Naive thymus-derived CD4-positive, alpha-beta T cell (primary cell): ENCODE measurements around the gene CIDEB. TPM values are rescaled to one million over a fixed set of nuclear protein-coding genes. Genes with fewer than 3 reads are reported as not detected.

ENCODE experiments used
- ATAC-seq: fragments of 150-1000 bp; cut with Tn5 transposase; 2 replicates; pipeline ENCODE4 v1.10.0; 2021; ENCODE audit warnings: mild to moderate bottlenecking, moderate library complexity
- CTCF ChIA-PET: fragments of 350-600 bp; sonication (Branson Sonifier 250); formaldehyde crosslinking; loops from one replicate; lab custom pipeline; 2021; ENCODE audit warnings: antibody characterized with exemption; lab: Charles Lee
- POLR2A ChIA-PET: fragments of 350-600 bp; sonication (Branson Sonifier 250); formaldehyde crosslinking; loops from one replicate; lab custom pipeline; 2021; ENCODE audit warnings: antibody characterized with exemption, inconsistent platforms; lab: Charles Lee
- DNase-seq, 9 donors: peaks; one replicate each; pipeline versions ENCODE4 v3.0.0 to v3.0.0-alpha.2; 2020 to 2022; ENCODE audit warnings: mixed read lengths in 1 of 9
- H3K27ac ChIP-seq: one replicate; pipeline ENCODE4 v1.7.0; 2013; ENCODE audit warnings: mild to moderate bottlenecking, low read depth, low read length, moderate library complexity
- H3K27me3 ChIP-seq, 2 donors: one replicate each; pipeline ENCODE4 v1.7.0; 2013; ENCODE audit warnings: low read length in 2 of 2, mild to moderate bottlenecking in 2 of 2, moderate library complexity in 2 of 2; ENCODE audit not compliant: control insufficient read depth in 2 of 2, insufficient read depth in 2 of 2
- H3K36me3 ChIP-seq, 3 experiments: 1 replicate in 2 of 3; 2 replicates in 1 of 3; pipeline ENCODE4 v1.7.0; 2013; ENCODE audit warnings: low read length in 3 of 3, mild to moderate bottlenecking in 3 of 3, moderate library complexity in 1 of 3; ENCODE audit not compliant: insufficient read depth in 3 of 3, control insufficient read depth in 2 of 3
- H3K4me1 ChIP-seq, 2 donors: one replicate each; pipeline ENCODE4 v1.7.0; 2013; ENCODE audit warnings: low read length in 2 of 2, mild to moderate bottlenecking in 2 of 2, moderate library complexity in 1 of 2; ENCODE audit not compliant: control insufficient read depth in 2 of 2, insufficient read depth in 2 of 2
- H3K4me3 ChIP-seq: 2 replicates; pipeline ENCODE4 v1.7.0; 2013; ENCODE audit warnings: mild to moderate bottlenecking, low read length
- H3K9me3 ChIP-seq, 3 experiments: 1 replicate in 2 of 3; 2 replicates in 1 of 3; pipeline ENCODE4 v1.7.0; 2013; ENCODE audit warnings: low read length in 3 of 3; ENCODE audit not compliant: control insufficient read depth in 2 of 3
- H3K27ac Mint-ChIP-seq, 9 donors: one replicate each; pipeline ENCODE4 v1.8.0; 2020 to 2022; ENCODE audit warnings: mixed read lengths in 9 of 9, mild to moderate bottlenecking in 8 of 9, moderate library complexity in 5 of 9, inconsistent platforms in 2 of 9
- H3K27me3 Mint-ChIP-seq, 5 donors: one replicate each; pipeline ENCODE4 v1.8.0; 2021 to 2022; ENCODE audit warnings: mixed read lengths in 5 of 5, mild to moderate bottlenecking in 1 of 5
- H3K36me3 Mint-ChIP-seq, 5 donors: one replicate each; pipeline ENCODE4 v1.8.0; 2020 to 2022; ENCODE audit warnings: mixed read lengths in 5 of 5, mild to moderate bottlenecking in 3 of 5, inconsistent platforms in 1 of 5
- H3K4me1 Mint-ChIP-seq, 7 donors: one replicate each; pipeline ENCODE4 v1.8.0; 2020 to 2022; ENCODE audit warnings: mixed read lengths in 7 of 7, mild to moderate bottlenecking in 3 of 7, inconsistent platforms in 1 of 7
- H3K4me3 Mint-ChIP-seq, 10 donors: one replicate each; pipeline ENCODE4 v1.8.0; 2020 to 2022; ENCODE audit warnings: mild to moderate bottlenecking in 10 of 10, mixed read lengths in 10 of 10, moderate library complexity in 6 of 10, inconsistent platforms in 2 of 10
- H3K9me3 Mint-ChIP-seq, 11 donors: one replicate each; pipeline ENCODE4 v1.8.0; 2020 to 2022; ENCODE audit warnings: mixed read lengths in 11 of 11, mild to moderate bottlenecking in 4 of 11, inconsistent platforms in 1 of 11, moderate library complexity in 1 of 11
- intact Hi-C, 2 donors: fragments of 100-400 bp; cut with micrococcal nuclease; formaldehyde crosslinking; loops; one replicate each; pipeline ENCODE4 v1.15.1; 2023
- polyA plus RNA-seq, 2 donors: library from polyadenylated mRNA; unstranded; fragments of 300-500 nt; fragmentation: Illumina TruSeq; gene quantifications; one replicate each; pipeline ENCODE4 v1.2.3, GENCODE V29; 2021
- total RNA-seq, 6 experiments: library from RNA in 5 of 6; stranded (reverse) in 5 of 6; gene quantifications; 1 replicate in 5 of 6; 2 replicates in 1 of 6; pipeline ENCODE4 v1.2.3 and lab custom pipeline; 2021 to 2026

CIDEB gene
- total and polyA plus RNA-seq, 7 experiments from 2014 or later = 16.4 to 31.5 (median 19.3) TPM

DNA sequence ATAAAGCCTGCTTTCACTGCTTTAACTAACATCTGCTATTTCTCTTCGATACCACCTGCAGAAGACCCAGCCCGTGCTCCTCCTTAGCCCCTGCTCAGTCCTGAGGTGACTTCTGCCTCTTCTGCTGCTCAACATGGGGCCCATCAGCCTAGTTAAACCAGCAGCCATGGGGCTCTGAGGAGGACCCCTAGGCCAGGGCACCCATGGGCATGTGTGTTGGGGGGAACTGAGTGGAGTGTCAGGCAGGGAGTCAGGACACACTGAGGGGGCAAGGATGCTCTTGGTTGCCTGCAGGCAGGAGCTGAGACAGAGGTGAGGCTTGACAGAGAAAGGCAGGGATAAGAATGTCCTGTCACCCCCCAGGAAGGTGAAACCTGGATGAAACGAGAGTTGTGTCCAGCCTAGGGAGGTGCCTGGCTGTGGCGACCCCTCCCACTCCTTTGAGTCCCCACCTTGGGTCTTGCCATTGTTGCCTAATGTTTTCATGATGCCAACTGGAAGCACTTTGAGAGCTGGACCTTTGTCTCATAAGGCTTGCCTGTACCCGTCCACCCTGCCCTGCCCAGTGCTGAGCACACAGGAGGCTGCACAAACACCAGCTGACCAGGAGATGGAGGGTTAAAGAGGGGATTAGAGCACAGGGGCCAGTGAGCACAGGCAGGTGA is 23.8 kb downstream of the CIDEB start:
- Histone ChIP-seq H3K4me3 (no peak overlapping the region), H3K36me3 (no peaks in the 10 kb centered on the region), H3K27ac (no peak overlapping the region), H3K27me3 (no peaks in the 10 kb centered on the region), H3K4me1 (peaks cover 6 to 11% of the 10 kb centered on the region in 2 donors), H3K9me3 (no peaks in the 10 kb centered on the region)
- no peak for ATAC-seq
- Mint-ChIP-seq H3K36me3 (peaks cover 0 to 1% (median 0%) of the 10 kb centered on the region in 5 donors), H3K4me1 (peaks cover 16 to 20% (median 18%) of the 10 kb centered on the region in 7 donors), H3K9me3 (no peaks in the 10 kb centered on the region), H3K27ac (peak overlapping the region in 3 of 9 donors; percentile 32 to 74 (median 47)), H3K27me3 (peaks cover 0 to 2% (median 0%) of the 10 kb centered on the region in 5 donors), H3K4me3 (no peak overlapping the region)
- intact Hi-C loops = no loop called here
- POLR2A ChIA-PET = interaction anchor here (0.8 to 0.9 kb wide), 2 partner anchors 12 to 40 kb away, joined by 4 read pairs; partner anchors contain the start of gene RABGGTA
- CTCF ChIA-PET = interaction anchor here (1.9 kb wide), 1 partner anchor 14 kb away, joined by 6 read pairs; no protein-coding TSS in a partner anchor
- DNase-seq = no peak

DNA sequence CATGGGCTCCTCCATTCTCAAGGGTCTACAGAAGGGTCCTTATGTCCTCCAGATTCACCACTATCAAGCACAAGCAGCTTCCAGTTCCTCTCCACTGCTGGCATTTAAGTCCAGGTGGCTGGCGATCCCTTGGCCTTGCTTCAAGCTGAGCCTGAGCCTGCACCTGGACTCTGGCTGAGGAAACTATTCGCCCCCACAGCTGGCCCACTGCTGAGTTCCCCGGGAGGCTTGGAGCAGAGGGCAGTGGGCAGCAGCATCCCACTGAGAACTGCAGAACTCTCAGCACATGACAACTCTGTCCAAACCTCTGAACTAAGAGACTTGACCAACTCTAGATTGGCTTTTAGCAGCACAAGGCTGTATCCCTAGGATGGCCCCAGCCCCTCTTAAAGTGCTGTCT is 25.0 kb downstream of the CIDEB start:
- H3K4me3 Mint-ChIP-seq = no peak overlapping the region
- DNase-seq (no peak), ATAC-seq (no peak)
- H3K27ac Mint-ChIP-seq = peak overlapping the region in 2 of 9 donors; percentile 22 to 73
- H3K27me3 ChIP-seq = no peaks in the 10 kb centered on the region
- no peak overlapping the region for H3K4me3 ChIP-seq
- H3K9me3 ChIP-seq = no peaks in the 10 kb centered on the region
- CTCF ChIA-PET = interaction anchor here (0.6 to 1.9 kb wide), 4 partner anchors 15 to 149 kb away, joined by 3 to 6 read pairs (median 4); partner anchors contain the start of gene CIDEB
- peaks cover 0 to 2% (median 0%) of the 10 kb centered on the region in 5 donors for H3K27me3 Mint-ChIP-seq
- peaks cover 0 to 1% (median 0%) of the 10 kb centered on the region in 5 donors for H3K36me3 Mint-ChIP-seq
- H3K4me1 Mint-ChIP-seq = peaks cover 22 to 27% (median 27%) of the 10 kb centered on the region in 7 donors
- peaks cover 6 to 14% of the 10 kb centered on the region in 2 donors for H3K4me1 ChIP-seq
- peaks cover 0 to 3% (median 0%) of the 10 kb centered on the region in 11 donors for H3K9me3 Mint-ChIP-seq
- no peaks in the 10 kb centered on the region for H3K36me3 ChIP-seq
- POLR2A ChIA-PET = interaction anchor here (0.9 kb wide), 1 partner anchor 12 kb away, joined by 3 read pairs; no protein-coding TSS in a partner anchor
- intact Hi-C loops = no loop called here
- H3K27ac ChIP-seq = no peak overlapping the region

DNA sequence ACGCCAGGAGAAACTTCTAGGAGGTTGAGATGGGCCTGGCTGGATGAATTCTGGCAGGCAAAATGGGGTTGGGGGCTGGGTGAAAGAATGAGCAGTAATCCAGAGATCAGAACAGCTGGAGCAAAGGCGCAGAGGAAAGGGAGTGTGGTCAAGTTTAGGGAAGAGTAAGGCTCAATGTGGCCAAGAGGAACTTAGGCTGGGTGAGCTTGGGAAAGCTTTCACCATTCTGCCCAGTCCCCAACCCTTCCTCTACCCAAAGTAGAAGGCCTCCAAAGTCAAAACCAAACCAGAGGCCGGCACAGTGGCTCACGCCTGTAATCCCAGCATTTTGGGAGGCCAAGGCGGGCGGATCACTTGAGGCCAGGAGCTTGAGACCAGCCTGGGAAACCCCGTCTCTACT is 26.1 kb downstream of the CIDEB start:
- Histone ChIP-seq H3K27ac (no peak overlapping the region), H3K36me3 (no peaks in the 10 kb centered on the region), H3K4me1 (peaks cover 6 to 14% of the 10 kb centered on the region in 2 donors), H3K27me3 (no peaks in the 10 kb centered on the region), H3K4me3 (no peak overlapping the region), H3K9me3 (no peaks in the 10 kb centered on the region)
- ATAC-seq (no peak), DNase-seq (no peak)
- POLR2A ChIA-PET = interaction anchor here (0.6 to 1.0 kb wide), 3 partner anchors 10 to 38 kb away, joined by 3 read pairs; partner anchors contain the start of gene RABGGTA
- H3K27ac Mint-ChIP-seq = peak overlapping the region in 3 of 9 donors; percentile 50 to 70 (median 63)
- H3K9me3 Mint-ChIP-seq = peaks cover 0 to 3% (median 0%) of the 10 kb centered on the region in 11 donors
- intact Hi-C loops = no loop called here
- peaks cover 0 to 6% (median 0%) of the 10 kb centered on the region in 5 donors for H3K36me3 Mint-ChIP-seq
- H3K4me3 Mint-ChIP-seq = no peak overlapping the region
- H3K27me3 Mint-ChIP-seq = peaks cover 0 to 2% (median 0%) of the 10 kb centered on the region in 5 donors
- H3K4me1 Mint-ChIP-seq = peaks cover 25 to 35% (median 32%) of the 10 kb centered on the region in 7 donors
- CTCF ChIA-PET = interaction anchor here (1.7 kb wide), 1 partner anchor 26 kb away, joined by 5 read pairs; the partner anchor contains the start of gene CIDEB

DNA sequence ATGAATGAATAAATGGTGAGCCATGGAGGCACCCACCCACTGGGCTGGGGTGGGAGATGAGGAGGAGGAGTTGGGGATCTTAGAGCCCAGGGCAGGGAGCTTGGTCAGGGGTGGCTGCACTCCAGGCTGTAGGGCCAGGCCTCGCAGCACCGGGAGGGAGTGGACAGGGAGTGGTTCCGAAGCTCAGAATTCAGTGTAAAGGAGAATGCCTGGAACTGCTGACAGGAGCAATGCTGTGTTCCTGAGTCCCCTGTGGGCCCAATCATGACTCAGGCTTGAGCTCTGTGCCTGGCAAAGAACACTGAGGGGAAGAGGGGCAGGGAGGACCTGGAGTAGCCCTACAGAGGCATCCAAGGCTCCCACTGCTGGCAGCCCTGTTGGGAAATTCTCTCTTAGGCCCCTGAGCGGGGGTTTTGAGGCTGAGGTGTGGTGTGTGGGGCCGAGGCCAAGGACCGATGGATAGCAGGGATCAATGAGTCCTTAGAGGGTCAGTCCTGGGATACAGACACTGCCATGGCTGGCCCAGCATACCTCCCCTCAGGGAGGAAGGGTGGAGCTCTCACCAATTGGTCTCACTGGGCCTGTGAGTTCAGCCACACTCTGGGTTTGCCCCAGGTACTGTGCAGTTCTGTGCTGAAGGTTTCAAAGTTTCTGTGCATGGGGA is 26.8 kb downstream of the CIDEB start:
- Histone ChIP-seq H3K4me3 (no peak overlapping the region), H3K27me3 (no peaks in the 10 kb centered on the region), H3K36me3 (no peaks in the 10 kb centered on the region), H3K27ac (no peak overlapping the region), H3K4me1 (peaks cover 6 to 14% of the 10 kb centered on the region in 2 donors), H3K9me3 (no peaks in the 10 kb centered on the region)
- POLR2A ChIA-PET = interaction anchor here (0.8 to 1.0 kb wide), 3 partner anchors 9 to 58 kb away, joined by 3 to 4 read pairs (median 3); partner anchors contain the start of gene RABGGTA
- CTCF ChIA-PET = interaction anchor here (0.8 to 2.5 kb wide), 3 partner anchors 9 to 38 kb away, joined by 3 to 17 read pairs (median 4); partner anchors contain the start of genes DHRS1, NOP9 and TINF2
- intact Hi-C loops = no loop called here
- ATAC-seq (no peak), DNase-seq (no peak)
- Mint-ChIP-seq H3K36me3 (peaks cover 0 to 6% (median 0%) of the 10 kb centered on the region in 5 donors), H3K27me3 (no peaks in the 10 kb centered on the region), H3K4me3 (no peak overlapping the region), H3K4me1 (peaks cover 25 to 35% (median 31%) of the 10 kb centered on the region in 7 donors), H3K9me3 (peaks cover 0 to 3% (median 0%) of the 10 kb centered on the region in 11 donors), H3K27ac (peak overlapping the region in 3 of 9 donors; percentile 63 to 91 (median 70))

DNA sequence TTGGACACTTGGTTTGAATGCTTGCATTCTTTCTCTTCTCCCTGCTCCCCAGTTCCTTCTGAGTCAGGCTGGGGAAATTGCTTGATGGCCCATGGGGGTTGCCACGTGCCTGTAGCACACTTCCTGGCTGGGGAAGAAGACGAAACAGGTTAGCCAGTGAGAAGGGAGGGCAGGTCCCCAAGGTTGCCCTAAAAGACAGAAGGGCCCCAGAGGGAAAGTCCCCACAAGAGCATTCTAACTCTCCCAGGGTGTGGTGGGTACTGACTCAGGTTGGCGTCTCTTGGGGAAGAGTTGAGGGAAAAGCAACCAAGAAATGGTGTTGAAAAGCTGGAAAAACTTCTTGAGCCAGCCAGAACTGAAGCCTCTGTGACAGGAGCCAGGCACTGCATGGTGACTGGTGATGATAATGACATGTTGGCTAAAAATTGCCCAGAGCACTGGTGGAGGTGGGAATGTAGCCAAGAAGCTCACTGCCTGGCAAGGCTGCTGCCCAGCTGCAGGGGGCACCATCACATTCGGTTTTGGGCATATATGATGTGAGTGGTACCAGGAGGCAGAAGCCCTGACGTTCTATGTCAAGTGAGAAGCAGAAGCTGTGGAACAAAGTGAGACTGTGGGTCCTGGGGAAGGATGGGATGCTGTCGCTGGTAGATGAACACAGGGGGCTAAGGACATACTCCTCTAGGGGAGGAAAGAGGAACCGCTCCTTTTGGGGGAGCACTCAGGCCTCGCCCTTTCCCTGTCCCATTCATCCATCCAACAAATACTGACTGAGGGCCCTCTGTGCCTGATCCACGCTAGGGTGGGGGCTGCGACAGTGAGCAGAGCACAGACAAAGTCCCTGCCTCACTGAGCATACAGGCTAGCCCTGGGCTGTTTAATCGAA is 28.2 kb downstream of the CIDEB start:
- POLR2A ChIA-PET = interaction anchor here (1.4 to 2.0 kb wide), 3 partner anchors 9 to 45 kb away, joined by 3 to 7 read pairs (median 4); partner anchors contain the start of genes RABGGTA and TINF2
- Histone ChIP-seq H3K27ac (peak overlapping the region; percentile 56), H3K9me3 (no peaks in the 10 kb centered on the region), H3K4me1 (peaks cover 6 to 15% of the 10 kb centered on the region in 2 donors), H3K36me3 (no peaks in the 10 kb centered on the region), H3K27me3 (no peaks in the 10 kb centered on the region), H3K4me3 (no peak overlapping the region)
- DNase-seq (peak; percentile 17 to 69 (median 41)), ATAC-seq (peak; percentile 85)
- Mint-ChIP-seq H3K27me3 (no peaks in the 10 kb centered on the region), H3K4me1 (peaks cover 29 to 41% (median 36%) of the 10 kb centered on the region in 7 donors), H3K4me3 (peak overlapping the region in 9 of 10 donors; percentile 12 to 54 (median 34)), H3K27ac (peak overlapping the region; percentile 65 to 91 (median 76)), H3K9me3 (peaks cover 0 to 3% (median 0%) of the 10 kb centered on the region in 11 donors), H3K36me3 (peaks cover 0 to 6% (median 0%) of the 10 kb centered on the region in 5 donors)
- intact Hi-C loops = loop anchor here in 1 of 2 donors (1.0 kb wide), 2 partner anchors 8 to 18 kb away; partner anchors contain the start of gene RABGGTA
- CTCF ChIA-PET = interaction anchor here (0.6 to 2.5 kb wide), 6 partner anchors 10 to 708 kb away, joined by 3 to 17 read pairs (median 4); partner anchors contain the start of genes CIDEB, DHRS1, LTB4R2 and NOP9
